HL-60 (cell line): ENCODE data around the gene NEU4.

Experiments
- CTCF ChIP-seq: IDR thresholded peaks from one replicate; pipeline ENCODE4 v1.5.1; 2011; ENCODE audit warnings: low read length, control low read depth, inconsistent platforms; ENCODE audit not compliant: insufficient read depth
- GABPA ChIP-seq: IDR thresholded peaks from 2 replicates; pipeline ENCODE4 v1.6.1; 2012; ENCODE audit warnings: low read depth
- POLR2AphosphoS5 ChIP-seq: IDR thresholded peaks from 2 replicates; pipeline ENCODE4 v1.6.1; 2012; ENCODE audit warnings: low read depth

DNA sequence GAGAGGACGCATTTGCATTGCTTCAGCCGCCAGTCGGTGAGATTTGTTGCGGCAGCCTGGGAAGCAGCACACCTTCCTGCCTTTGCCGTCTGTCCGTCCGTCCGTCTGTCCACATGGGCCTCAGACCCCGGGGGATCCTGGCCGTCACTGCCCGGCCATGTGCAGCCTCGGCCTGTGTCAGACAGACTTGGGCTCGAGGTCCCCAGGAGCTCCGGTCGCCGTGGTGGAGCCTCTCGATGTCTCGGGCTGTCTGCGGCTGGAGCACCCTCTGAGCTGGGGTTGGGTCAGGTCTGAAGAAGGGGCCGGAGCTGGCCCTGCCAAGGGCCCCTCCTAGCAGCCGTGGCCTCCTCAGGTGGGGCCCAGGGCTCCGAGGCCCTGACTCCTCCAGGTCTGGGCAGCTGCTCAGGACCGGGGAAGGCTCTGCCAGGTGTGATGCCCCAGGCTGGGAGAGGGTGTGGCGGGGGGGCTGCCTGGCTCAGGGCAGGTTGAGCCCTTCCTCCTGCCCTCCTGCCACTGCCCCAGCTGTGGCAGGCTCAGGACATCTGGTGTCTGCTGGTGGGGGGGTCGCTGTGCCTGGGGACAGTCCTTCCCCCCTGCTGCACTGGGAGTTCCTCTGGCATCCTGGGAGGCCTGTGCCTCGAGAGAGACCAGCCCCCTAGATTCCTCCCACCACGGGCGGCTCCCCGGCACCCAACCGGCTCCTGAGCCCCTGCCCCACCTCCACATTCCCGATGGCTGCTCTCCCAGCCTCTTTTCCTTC lies 11.8 kb downstream of the NEU4 start:
- no peak for TF ChIP-seq CTCF
- no peak for TF ChIP-seq POLR2AphosphoS5
- TF ChIP-seq GABPA: no peak
